Smooth muscle cell (in vitro differentiated cells): ENCODE measurements around the gene IFT22. TPM values are rescaled to one million over a fixed set of nuclear protein-coding genes. Genes with fewer than 3 reads are reported as not detected.
"Not testable (repeated sequence)": the region's sequence is repeated elsewhere in the genome, so short reads cannot be mapped to it uniquely, and the experiment has no call there.

Source experiments
- DNase-seq: peaks from one replicate; lab custom pipeline; 2025; ENCODE audit not compliant: unreplicated experiment; lab: John Stamatoyannopoulos, UW
- H2AFZ ChIP-seq: fragments of 200-600 bp; sonication (generic); 2 replicates; pipeline ENCODE4 v1.6.0; 2016; ENCODE audit warnings: antibody characterized with exemption, low read depth, mild to moderate bottlenecking
- H3F3A ChIP-seq: fragments of 200-600 bp; sonication (generic); 2 replicates; pipeline ENCODE4 v1.6.0; 2017; ENCODE audit warnings: antibody characterized with exemption, low read depth
- H3K27ac ChIP-seq: fragments of 200-600 bp; sonication (generic); 2 replicates; pipeline ENCODE4 v1.5.1; 2016; ENCODE audit warnings: low read depth, mild to moderate bottlenecking
- H3K27me3 ChIP-seq: fragments of 200-600 bp; sonication (generic); 2 replicates; pipeline ENCODE4 v1.6.1; 2016; ENCODE audit warnings: low read depth, mild to moderate bottlenecking
- H3K36me3 ChIP-seq: fragments of 200-600 bp; sonication (generic); 2 replicates; pipeline ENCODE4 v1.5.1; 2016; ENCODE audit warnings: low read depth
- H3K4me1 ChIP-seq: fragments of 200-600 bp; sonication (generic); 2 replicates; pipeline ENCODE4 v1.5.1; 2016; ENCODE audit warnings: low read depth
- H3K4me2 ChIP-seq: fragments of 200-600 bp; sonication (generic); 2 replicates; pipeline ENCODE4 v1.6.0; 2016; ENCODE audit warnings: mild to moderate bottlenecking
- H3K4me3 ChIP-seq: fragments of 200-600 bp; sonication (generic); 2 replicates; pipeline ENCODE4 v1.5.1; 2016; ENCODE audit warnings: mild to moderate bottlenecking
- H3K79me2 ChIP-seq: fragments of 200-600 bp; sonication (generic); 2 replicates; pipeline ENCODE4 v1.6.0; 2016; ENCODE audit warnings: low read depth, mild to moderate bottlenecking
- H3K9ac ChIP-seq: fragments of 200-600 bp; sonication (generic); 2 replicates; pipeline ENCODE4 v1.6.0; 2016; ENCODE audit warnings: low read depth
- H3K9me3 ChIP-seq: fragments of 200-600 bp; sonication (generic); replicated peaks from 2 replicates; pipeline ENCODE4 v1.5.1; 2016; ENCODE audit warnings: low read depth
- H4K20me1 ChIP-seq: fragments of 200-600 bp; sonication (generic); 2 replicates; pipeline ENCODE4 v1.6.0; 2016; ENCODE audit warnings: low read depth
- CTCF ChIP-seq: fragments of 200-600 bp; sonication (generic); IDR thresholded peaks from 2 replicates; pipeline ENCODE4 v1.5.1; 2017; ENCODE audit warnings: borderline replicate concordance, mild to moderate bottlenecking, antibody characterized with exemption; ENCODE audit not compliant: insufficient read depth, poor library complexity, severe bottlenecking
- WGBS: methylation state at CpG from one replicate; pipeline ENCODE4 v1.1.7; 2016; ENCODE audit warnings: low lambda C conversion rate; 5-methylcytosine and 5-hydroxymethylcytosine counted together
- polyA plus RNA-seq: library from polyadenylated mRNA; unstranded; fragments of >200 nt; fragmentation: Nextera tagmentation; extraction: Ambion mirVana; gene quantifications from 2 replicates; pipeline ENCODE4 v1.2.1, GENCODE V29; 2016
- total RNA-seq: library from RNA; depleted of rRNA; stranded (reverse); fragments of >200 nt; gene quantifications from 2 replicates; pipeline ENCODE4 v1.2.3, GENCODE V29; 2014

Gene IFT22
- total and polyA plus RNA-seq, 2 experiments from 2014 or later = 36.8 to 51.9 TPM

DNA sequence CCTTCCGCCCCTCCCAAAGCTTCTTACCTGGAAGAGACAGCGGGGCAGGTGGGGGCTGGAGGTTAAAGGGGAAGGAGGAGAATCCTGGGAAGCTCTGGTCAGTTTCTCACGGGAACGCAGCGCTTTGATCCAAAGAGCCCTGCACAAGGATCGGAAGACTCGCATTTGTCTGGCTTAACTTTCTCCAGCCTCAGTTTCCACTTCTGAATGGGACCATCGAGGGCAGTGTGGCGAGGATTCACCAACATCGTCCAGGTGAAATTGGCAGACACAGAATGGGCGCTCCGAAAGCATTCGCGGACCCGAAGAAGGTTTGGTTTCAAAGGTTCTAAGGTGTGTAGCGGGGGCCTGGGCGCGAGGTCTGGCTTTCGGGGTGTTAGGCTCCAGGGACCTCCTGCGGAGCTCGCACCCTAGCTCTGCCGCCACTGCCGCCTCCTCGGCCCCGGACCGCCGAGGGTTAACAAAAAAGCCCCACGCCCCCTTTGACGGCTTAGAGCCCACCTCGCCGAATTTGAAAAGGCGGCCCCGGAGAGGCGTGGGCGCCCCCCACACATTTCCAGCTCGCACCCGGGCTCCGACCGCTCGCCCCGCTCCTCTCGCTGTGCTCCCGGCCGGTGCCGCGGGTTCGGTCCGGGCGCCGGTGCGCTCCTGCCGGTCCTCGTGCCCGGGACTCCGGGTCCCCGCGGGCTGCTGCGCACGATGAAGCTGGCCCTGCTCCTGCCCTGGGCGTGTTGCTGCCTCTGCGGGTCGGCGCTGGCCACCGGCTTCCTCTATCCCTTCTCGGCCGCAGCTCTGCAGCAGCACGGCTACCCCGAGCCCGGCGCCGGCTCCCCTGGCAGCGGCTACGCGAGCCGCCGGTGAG, 41.0 kb upstream of the IFT22 start, which contains the start of gene COL26A1:
COL26A1 (plus strand) TSS at position 542 of the 862 bp plus-strand sequence; CDS start at position 700, 158 bp downstream.
- Histone ChIP-seq H3K4me3 (peak within 1 kb of the TSS; percentile 77), H4K20me1 (no peaks in the 10 kb centered on the region), H3F3A (peaks cover 6% of the 10 kb centered on the region), H3K4me2 (peak within 1 kb of the TSS; percentile 97), H3K27ac (no peak within 1 kb of the TSS), H3K9ac (peak within 1 kb of the TSS; percentile 43), H3K27me3 (peaks cover 8% of the 10 kb centered on the region), H2AFZ (peak within 1 kb of the TSS; percentile 97), H3K79me2 (no peaks in the 10 kb centered on the region), H3K36me3 (no peaks in the 10 kb centered on the region), H3K9me3 (no peaks in the 10 kb centered on the region), H3K4me1 (peaks cover 5% of the 10 kb centered on the region)
- WGBS = 6% methylated on average over 74 of the region's 76 CpGs
- peak; percentile 9 for DNase-seq
- TF ChIP-seq CTCF = no peak

DNA sequence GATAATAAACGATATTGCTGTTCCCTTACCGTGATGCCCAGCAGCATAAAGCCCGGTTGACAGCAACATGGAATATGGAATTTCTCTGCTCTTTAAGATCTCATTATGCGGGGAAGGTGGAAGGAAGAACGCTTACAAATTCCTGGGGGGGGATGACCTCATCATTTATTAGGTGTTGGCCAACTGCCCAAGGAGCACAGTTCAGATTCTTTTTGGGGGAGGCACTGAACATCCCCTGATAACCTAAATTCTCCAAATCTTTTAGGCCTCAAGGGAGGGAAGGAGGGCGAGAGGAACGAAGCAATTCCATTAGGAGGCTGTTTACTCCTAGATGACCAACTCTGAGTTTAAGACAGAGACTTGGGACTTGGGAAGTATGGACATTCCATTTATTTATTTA, 35.8 kb upstream of the IFT22 start:
- Histone ChIP-seq H3K9ac (no peak overlapping the region), H3K4me2 (no peak overlapping the region), H3K4me1 (no peaks in the 10 kb centered on the region), H3K36me3 (no peaks in the 10 kb centered on the region), H3K4me3 (no peak overlapping the region), H3K27ac (no peak overlapping the region), H3K27me3 (peaks cover 2% of the 10 kb centered on the region), H3F3A (peaks cover 5% of the 10 kb centered on the region), H3K9me3 (no peaks in the 10 kb centered on the region), H4K20me1 (no peaks in the 10 kb centered on the region), H2AFZ (no peak overlapping the region), H3K79me2 (no peaks in the 10 kb centered on the region)
- DNase-seq = no peak
- no peak for TF ChIP-seq CTCF
- 81% methylated on average over 7 of the region's 7 CpGs for WGBS

DNA sequence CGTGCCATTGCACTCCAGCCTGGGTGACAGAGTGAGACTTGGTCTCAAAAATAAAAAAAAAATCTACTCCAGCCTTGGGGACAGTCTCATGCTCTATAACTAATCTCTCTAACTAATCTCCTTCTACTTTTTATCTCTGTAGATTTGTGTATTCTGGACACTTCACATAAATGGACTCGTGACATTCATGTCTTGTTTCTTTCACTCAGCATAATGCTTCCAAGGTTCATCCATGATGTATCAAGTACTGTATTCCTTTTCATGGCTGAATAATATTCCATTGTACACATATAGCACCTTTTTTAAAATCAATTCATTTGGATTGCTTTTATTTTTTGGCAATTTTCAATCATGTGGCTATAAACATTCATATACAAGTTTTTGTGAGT, 31.3 kb upstream of the IFT22 start:
- no peaks in the 10 kb centered on the region for H3K79me2 ChIP-seq
- no peak for DNase-seq
- 90% methylated on average over 2 of the region's 2 CpGs for WGBS

GRCh38 chr7:101349300-101349699, 27.7 kb upstream of the IFT22 start:
- H3K79me2 ChIP-seq, H3K9ac ChIP-seq, H4K20me1 ChIP-seq, H3K4me2 ChIP-seq, H3K9me3 ChIP-seq, H3K4me3 ChIP-seq, H2AFZ ChIP-seq, H3K36me3 ChIP-seq, H3K27ac ChIP-seq, DNase-seq, H3F3A ChIP-seq, H3K27me3 ChIP-seq, H3K4me1 ChIP-seq: not testable (repeated sequence)
- WGBS = 74% methylated on average over 12 of the region's 12 CpGs

More for the DNA sequence above, 31.3 kb upstream of the IFT22 start:
- Histone ChIP-seq H3K9ac (no peak overlapping the region), H3K4me2 (no peak overlapping the region), H3F3A (peaks cover 9% of the 10 kb centered on the region), H4K20me1 (no peaks in the 10 kb centered on the region), H3K36me3 (no peaks in the 10 kb centered on the region), H3K4me1 (no peaks in the 10 kb centered on the region), H3K27me3 (no peaks in the 10 kb centered on the region), H3K4me3 (no peak overlapping the region), H3K9me3 (no peaks in the 10 kb centered on the region), H2AFZ (no peak overlapping the region), H3K27ac (no peak overlapping the region)
- no peak for TF ChIP-seq CTCF

DNA sequence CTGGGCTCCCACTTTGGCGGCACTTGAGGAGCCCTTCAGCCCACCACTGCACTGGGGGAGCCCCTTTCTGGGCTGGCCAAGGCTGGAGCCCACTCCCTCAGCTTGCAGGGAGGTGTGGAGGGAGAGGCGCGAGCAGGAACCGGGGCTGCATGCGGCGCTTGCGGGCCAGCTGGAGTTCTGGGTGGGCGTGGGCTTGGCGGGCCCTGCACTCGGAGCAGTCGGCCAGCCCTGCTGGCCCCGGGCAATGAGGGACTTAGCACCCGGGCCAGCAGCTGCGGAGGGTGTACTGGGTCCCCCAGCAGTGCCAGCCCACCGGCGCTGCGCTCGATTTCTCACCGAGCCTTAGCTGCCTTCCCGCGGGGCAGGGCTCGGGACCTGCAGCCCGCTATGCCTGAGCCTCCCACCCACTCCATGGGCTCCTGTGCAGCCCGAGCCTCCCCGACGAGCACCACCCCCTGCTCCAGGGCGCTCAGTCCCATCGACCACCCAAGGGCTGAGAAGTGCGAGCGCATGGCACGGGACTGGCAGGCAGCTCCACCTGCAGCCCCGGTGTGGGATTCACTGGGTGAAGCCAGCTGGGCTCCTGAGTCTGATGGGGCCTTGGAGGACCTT, 26.9 kb upstream of the IFT22 start:
- not testable (repeated sequence) for H3K9me3 ChIP-seq, H3K27me3 ChIP-seq, H3K9ac ChIP-seq, H3K36me3 ChIP-seq, H3K4me1 ChIP-seq, H2AFZ ChIP-seq, H3F3A ChIP-seq, DNase-seq, H3K4me3 ChIP-seq, H3K79me2 ChIP-seq, H4K20me1 ChIP-seq, H3K27ac ChIP-seq, H3K4me2 ChIP-seq
- WGBS = 95% methylated on average over 32 of the region's 32 CpGs
